Measurements from ENCODE around the gene HPS6. TPM values are rescaled to one million over a fixed set of nuclear protein-coding genes. Genes with fewer than 3 reads are reported as not detected.
"Not testable (repeated sequence)": the region's sequence is repeated elsewhere in the genome, so short reads cannot be mapped to it uniquely, and the experiment has no call there.

Gene HPS6
- total RNA-seq, result 1 to 10 TPM; 8.7 to 8.8 TPM

GRCh38 chr10:102064868-102065560, at the start of gene HPS6:
Gene HPS6 (plus strand): TSS chr10:102065349. CDS start chr10:102065475, 126 bp downstream.
- H3K4me1 Mint-ChIP-seq (ENCODE audit: low read depth), result peaks cover 24% of the 10 kb centered on the region
- H3K27me3 Mint-ChIP-seq (ENCODE audit: low read depth), result no peaks in the 10 kb centered on the region
- no peaks in the 10 kb centered on the region for H3K9me3 Mint-ChIP-seq
- peak; percentile 91 for DNase-seq
- H3K4me3 Mint-ChIP-seq, result peak within 1 kb of the TSS; percentile 83
- H3K27ac Mint-ChIP-seq, result peak within 1 kb of the TSS; percentile 88
- intact Hi-C loops (cut with micrococcal nuclease), result loop anchor here (1.0 to 2.0 kb wide), 6 partner anchors 9 to 437 kb away; partner anchors contain the start of genes ACTR1A, ARMH3, NOLC1 and NPM3
- no peaks in the 10 kb centered on the region for H3K36me3 Mint-ChIP-seq (ENCODE audit: low read depth)
- CTCF ChIA-PET, result interaction anchor here (0.6 to 2.0 kb wide), 3 partner anchors 12 to 37 kb away, joined by 3 to 8 read pairs (median 4); no protein-coding TSS in a partner anchor

DNA sequence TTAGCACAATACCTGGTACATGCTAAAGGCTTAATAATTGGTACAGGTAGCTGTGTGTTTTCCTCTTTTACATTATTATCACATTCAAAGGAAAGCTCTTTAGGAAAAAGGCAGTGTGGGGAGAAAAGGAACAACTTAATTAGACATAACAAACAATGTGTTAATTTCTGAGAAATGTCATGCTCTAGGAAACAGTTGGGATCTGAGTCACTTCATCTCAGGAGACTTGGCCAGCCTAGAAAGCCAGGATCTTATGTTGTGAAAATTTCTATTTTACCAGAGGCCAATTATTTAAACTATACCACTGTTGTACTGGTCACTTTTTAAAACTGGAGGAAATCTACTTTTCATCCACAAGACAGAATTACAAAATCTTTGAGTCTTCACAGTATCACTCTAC, 48.7 kb upstream of the HPS6 start:
- no peaks in the 10 kb centered on the region for H3K4me1 Mint-ChIP-seq (ENCODE audit: low read depth)
- H3K4me3 Mint-ChIP-seq, result no peak overlapping the region
- H3K27me3 Mint-ChIP-seq (ENCODE audit: low read depth), result no peaks in the 10 kb centered on the region
- CTCF ChIA-PET, result interaction anchor here (0.6 to 1.5 kb wide), 4 partner anchors 9 to 176 kb away, joined by 3 to 7 read pairs (median 5); no protein-coding TSS in a partner anchor
- DNase-seq, result no peak
- no peaks in the 10 kb centered on the region for H3K9me3 Mint-ChIP-seq
- peaks cover 5% of the 10 kb centered on the region for H3K36me3 Mint-ChIP-seq (ENCODE audit: low read depth)
- intact Hi-C loops (cut with micrococcal nuclease), result no loop called here
- H3K27ac Mint-ChIP-seq, result no peak overlapping the region

DNA sequence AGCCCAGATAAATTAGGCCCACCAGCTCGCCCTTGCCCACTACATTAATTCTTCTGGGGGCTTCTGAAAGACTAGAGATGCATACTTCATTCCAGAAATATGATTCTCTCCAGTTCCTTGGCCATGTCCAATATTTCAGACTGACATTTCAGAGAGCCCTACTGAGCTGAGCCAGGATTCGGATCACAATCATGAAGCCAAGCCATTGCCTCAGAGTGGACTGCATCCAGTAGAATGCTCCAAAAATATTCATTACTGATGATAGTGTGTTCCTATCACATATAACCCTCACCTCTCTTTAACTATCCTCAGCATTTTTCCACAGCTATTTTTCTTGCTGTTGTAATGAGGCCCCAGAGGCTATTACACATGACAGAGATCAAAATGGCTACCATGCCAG, 47.9 kb upstream of the HPS6 start:
- Mint-ChIP-seq H3K4me3 (no peak overlapping the region), H3K9me3 (no peaks in the 10 kb centered on the region), H3K36me3 (ENCODE audit: low read depth) (peaks cover 8% of the 10 kb centered on the region), H3K27me3 (ENCODE audit: low read depth) (no peaks in the 10 kb centered on the region), H3K27ac (no peak overlapping the region), H3K4me1 (ENCODE audit: low read depth) (no peaks in the 10 kb centered on the region)
- no peak for DNase-seq
- intact Hi-C loops (cut with micrococcal nuclease), result no loop called here
- CTCF ChIA-PET, result interaction anchor here (0.8 kb wide), 1 partner anchor 115 kb away, joined by 3 read pairs; no protein-coding TSS in a partner anchor

- CTCF ChIA-PET, result interaction anchor here (0.6 to 1.2 kb wide), 4 partner anchors 11 to 196 kb away, joined by 3 to 4 read pairs (median 3); no protein-coding TSS in a partner anchor
- peak; percentile 38 for DNase-seq
- Mint-ChIP-seq H3K36me3 (ENCODE audit: low read depth) (peaks cover 11% of the 10 kb centered on the region), H3K4me1 (ENCODE audit: low read depth) (no peaks in the 10 kb centered on the region), H3K27ac (no peak overlapping the region), H3K4me3 (no peak overlapping the region), H3K27me3 (ENCODE audit: low read depth) (no peaks in the 10 kb centered on the region), H3K9me3 (no peaks in the 10 kb centered on the region)
- intact Hi-C loops (cut with micrococcal nuclease), result no loop called here
Observed at GRCh38 chr10:102020938-102021337, 44.2 kb upstream of the HPS6 start.

- Mint-ChIP-seq H3K27ac (no peak overlapping the region), H3K4me1 (ENCODE audit: low read depth) (no peaks in the 10 kb centered on the region), H3K27me3 (ENCODE audit: low read depth) (no peaks in the 10 kb centered on the region), H3K36me3 (ENCODE audit: low read depth) (peaks cover 21% of the 10 kb centered on the region), H3K4me3 (no peak overlapping the region), H3K9me3 (no peaks in the 10 kb centered on the region)
- intact Hi-C loops (cut with micrococcal nuclease), result no loop called here
- DNase-seq, result no peak
- CTCF ChIA-PET, result interaction anchor here (0.6 kb wide), 1 partner anchor 334 kb away, joined by 3 read pairs; no protein-coding TSS in a partner anchor
Observed at GRCh38 chr10:102024799-102025198, 40.4 kb upstream of the HPS6 start.

- Mint-ChIP-seq H3K27me3 (ENCODE audit: low read depth) (no peaks in the 10 kb centered on the region), H3K4me1 (ENCODE audit: low read depth) (no peaks in the 10 kb centered on the region), H3K27ac (no peak overlapping the region), H3K36me3 (ENCODE audit: low read depth) (peaks cover 25% of the 10 kb centered on the region), H3K4me3 (no peak overlapping the region), H3K9me3 (no peaks in the 10 kb centered on the region)
- intact Hi-C loops (cut with micrococcal nuclease), result no loop called here
- CTCF ChIA-PET, result interaction anchor here (2.0 kb wide), 1 partner anchor 186 kb away, joined by 7 read pairs; no protein-coding TSS in a partner anchor
- no peak for DNase-seq
Observed at GRCh38 chr10:102027261-102027660, 37.9 kb upstream of the HPS6 start.

DNA sequence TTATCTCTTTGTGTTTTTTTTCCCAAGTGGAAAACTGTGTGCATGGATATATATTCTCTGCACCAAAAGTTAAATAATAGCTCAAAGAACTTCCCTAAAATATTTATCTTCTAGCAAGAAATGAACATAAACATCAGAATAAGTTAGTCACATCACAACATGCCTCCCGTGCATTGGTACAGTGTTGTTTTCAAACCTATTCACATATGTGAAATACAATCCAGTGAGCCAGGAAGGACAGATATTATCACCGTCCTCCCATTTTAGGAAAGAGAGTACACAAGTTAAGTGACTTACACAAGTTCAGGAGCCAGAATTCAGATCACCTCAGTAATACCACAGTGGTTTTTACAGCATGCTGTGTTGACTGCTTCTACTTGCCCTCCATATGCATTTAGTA, 31.4 kb upstream of the HPS6 start:
- H3K36me3 Mint-ChIP-seq (ENCODE audit: low read depth), result peaks cover 24% of the 10 kb centered on the region
- no peaks in the 10 kb centered on the region for H3K9me3 Mint-ChIP-seq
- no peak overlapping the region for H3K4me3 Mint-ChIP-seq
- no peaks in the 10 kb centered on the region for H3K4me1 Mint-ChIP-seq (ENCODE audit: low read depth)
- CTCF ChIA-PET, result interaction anchor here (0.7 kb wide), 1 partner anchor 13 kb away, joined by 3 read pairs; no protein-coding TSS in a partner anchor
- DNase-seq, result no peak
- no peaks in the 10 kb centered on the region for H3K27me3 Mint-ChIP-seq (ENCODE audit: low read depth)
- intact Hi-C loops (cut with micrococcal nuclease), result no loop called here
- H3K27ac Mint-ChIP-seq, result no peak overlapping the region

GRCh38 chr10:102035807-102036206, 29.3 kb upstream of the HPS6 start:
- H3K9me3 Mint-ChIP-seq; H3K4me1 Mint-ChIP-seq (ENCODE audit: low read depth); H3K27me3 Mint-ChIP-seq (ENCODE audit: low read depth); DNase-seq; H3K4me3 Mint-ChIP-seq; intact Hi-C loops (cut with micrococcal nuclease); H3K27ac Mint-ChIP-seq: not testable (repeated sequence)
- H3K36me3 Mint-ChIP-seq (ENCODE audit: low read depth), result peaks cover 20% of the 10 kb centered on the region
- CTCF ChIA-PET, result interaction anchor here (0.9 kb wide), 1 partner anchor 26 kb away, joined by 4 read pairs; no protein-coding TSS in a partner anchor

DNA sequence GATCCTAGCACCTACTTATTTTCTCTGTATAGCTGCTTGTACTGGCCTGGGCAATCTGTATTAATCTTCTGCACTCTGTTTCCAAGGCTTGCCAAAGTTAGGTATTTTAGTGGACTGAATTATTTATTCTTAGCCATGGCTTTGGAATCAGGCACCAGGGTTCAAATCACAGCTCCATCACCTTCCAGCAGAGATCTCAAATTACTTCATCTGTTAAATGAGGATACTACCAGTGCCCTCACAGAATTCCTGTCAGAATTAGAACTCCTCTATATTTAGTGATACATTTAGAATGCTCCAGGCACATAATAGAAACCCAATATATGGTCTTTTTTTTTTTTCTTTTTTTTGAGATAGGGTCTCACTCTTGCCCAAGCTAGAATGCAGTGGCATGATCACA, 26.7 kb upstream of the HPS6 start:
- H3K27me3 Mint-ChIP-seq (ENCODE audit: low read depth), result no peaks in the 10 kb centered on the region
- intact Hi-C loops (cut with micrococcal nuclease), result no loop called here
- H3K36me3 Mint-ChIP-seq (ENCODE audit: low read depth), result peaks cover 8% of the 10 kb centered on the region
- H3K9me3 Mint-ChIP-seq, result no peaks in the 10 kb centered on the region
- no peak overlapping the region for H3K4me3 Mint-ChIP-seq
- no peak overlapping the region for H3K27ac Mint-ChIP-seq
- DNase-seq, result no peak
- CTCF ChIA-PET, result interaction anchor here (0.6 to 1.1 kb wide), 3 partner anchors 28 to 197 kb away, joined by 3 read pairs; no protein-coding TSS in a partner anchor
- H3K4me1 Mint-ChIP-seq (ENCODE audit: low read depth), result peaks cover 2% of the 10 kb centered on the region

GRCh38 chr10:102040305-102041050, 24.7 kb upstream of the HPS6 start:
- Mint-ChIP-seq H3K4me3 (no peak overlapping the region), H3K27me3 (ENCODE audit: low read depth) (no peaks in the 10 kb centered on the region), H3K4me1 (ENCODE audit: low read depth) (peaks cover 8% of the 10 kb centered on the region), H3K9me3 (no peaks in the 10 kb centered on the region), H3K36me3 (ENCODE audit: low read depth) (peaks cover 8% of the 10 kb centered on the region), H3K27ac (no peak overlapping the region)
- CTCF ChIA-PET, result interaction anchor here (0.6 to 1.5 kb wide), 2 partner anchors 31 to 32 kb away, joined by 3 to 5 read pairs; no protein-coding TSS in a partner anchor
- intact Hi-C loops (cut with micrococcal nuclease), result no loop called here
- no peak for DNase-seq

- DNase-seq, result no peak
- intact Hi-C loops (cut with micrococcal nuclease), result no loop called here
- CTCF ChIA-PET, result interaction anchor here (1.2 kb wide), 1 partner anchor 36 kb away, joined by 5 read pairs; no protein-coding TSS in a partner anchor
- Mint-ChIP-seq H3K36me3 (ENCODE audit: low read depth) (peaks cover 1% of the 10 kb centered on the region), H3K4me3 (no peak overlapping the region), H3K27ac (no peak overlapping the region), H3K9me3 (no peaks in the 10 kb centered on the region), H3K4me1 (ENCODE audit: low read depth) (peaks cover 29% of the 10 kb centered on the region), H3K27me3 (ENCODE audit: low read depth) (no peaks in the 10 kb centered on the region)
Observed at GRCh38 chr10:102045292-102045691, 19.9 kb upstream of the HPS6 start.

- no peak overlapping the region for H3K27ac Mint-ChIP-seq
- CTCF ChIA-PET, result no interaction called here
- H3K27me3 Mint-ChIP-seq (ENCODE audit: low read depth), result no peaks in the 10 kb centered on the region
- H3K36me3 Mint-ChIP-seq (ENCODE audit: low read depth), result peaks cover 1% of the 10 kb centered on the region
- H3K9me3 Mint-ChIP-seq, result no peaks in the 10 kb centered on the region
- intact Hi-C loops (cut with micrococcal nuclease), result no loop called here
- no peak for DNase-seq
- peaks cover 30% of the 10 kb centered on the region for H3K4me1 Mint-ChIP-seq (ENCODE audit: low read depth)
- no peak overlapping the region for H3K4me3 Mint-ChIP-seq
Observed at GRCh38 chr10:102046095-102046494, 19.1 kb upstream of the HPS6 start.

Measured in activated naive CD4-positive, alpha-beta T cell treated with anti-CD3 and anti-CD28 coated beads for 36 hours (primary cell).